Endodermal cell (in vitro differentiated cells): ENCODE measurements around the gene PPP1R1B. TPM values are rescaled to one million over a fixed set of nuclear protein-coding genes. Genes with fewer than 3 reads are reported as not detected.
A peak's percentile ranks its signal among the peaks of the same experiment; 100 is the strongest.

Source experiments
- DNase-seq: peaks from one replicate; pipeline ENCODE4 v3.0.0-alpha.2; 2017
- H3K27ac ChIP-seq: 2 replicates; pipeline ENCODE4 v1.5.1; 2013; ENCODE audit warnings: mild to moderate bottlenecking, low read depth, low read length, moderate library complexity
- H3K27me3 ChIP-seq: 2 replicates; pipeline ENCODE4 v1.6.1; 2013; ENCODE audit warnings: mild to moderate bottlenecking, low read length, moderate library complexity; ENCODE audit not compliant: insufficient read depth, control insufficient read depth, poor library complexity, severe bottlenecking
- H3K36me3 ChIP-seq: 2 replicates; pipeline ENCODE4 v1.7.0; 2013; ENCODE audit warnings: mild to moderate bottlenecking, low read length, moderate library complexity; ENCODE audit not compliant: control insufficient read depth, insufficient read depth
- H3K4me1 ChIP-seq: one replicate; pipeline ENCODE4 v1.7.0; 2013; ENCODE audit warnings: low read length; ENCODE audit not compliant: control insufficient read depth, insufficient read depth
- H3K4me3 ChIP-seq: 2 replicates; pipeline ENCODE4 v1.5.1; 2013; ENCODE audit warnings: mild to moderate bottlenecking, low read length, moderate library complexity
- H3K9ac ChIP-seq: 2 replicates; pipeline ENCODE4 v1.6.1; 2013; ENCODE audit warnings: mild to moderate bottlenecking, low read length, moderate library complexity; ENCODE audit not compliant: poor library complexity, severe bottlenecking; ENCODE audit errors: extremely low read depth
- H3K9me3 ChIP-seq: 2 replicates; pipeline ENCODE4 v1.6.1; 2013; ENCODE audit warnings: mild to moderate bottlenecking, low read length, moderate library complexity; ENCODE audit not compliant: control insufficient read depth
- H3K27ac Mint-ChIP-seq: 2 replicates; pipeline ENCODE4 v1.8.0; 2020; ENCODE audit warnings: mixed read lengths
- H3K27me3 Mint-ChIP-seq: 2 replicates; pipeline ENCODE4 v1.8.0; 2021; ENCODE audit warnings: mild to moderate bottlenecking, mixed read lengths; ENCODE audit not compliant: insufficient read depth
- H3K36me3 Mint-ChIP-seq: 2 replicates; pipeline ENCODE4 v1.8.0; 2020; ENCODE audit warnings: low read depth, mixed read lengths
- H3K4me1 Mint-ChIP-seq: 2 replicates; pipeline ENCODE4 v1.8.0; 2020; ENCODE audit warnings: mixed read lengths
- H3K4me3 Mint-ChIP-seq: 2 replicates; pipeline ENCODE4 v1.8.0; 2020; ENCODE audit warnings: mild to moderate bottlenecking, moderate library complexity, mixed read lengths
- H3K9me3 Mint-ChIP-seq: 2 replicates; pipeline ENCODE4 v1.8.0; 2020; ENCODE audit warnings: mild to moderate bottlenecking, mixed read lengths
- CTCF ChIP-seq: fragments of 200-600 bp; sonication (generic); conservative IDR thresholded peaks from 2 replicates; pipeline ENCODE4 v1.5.0; 2021; ENCODE audit warnings: antibody characterized with exemption, mild to moderate bottlenecking
- WGBS, 2 experiments: methylation state at CpG; one replicate each; pipeline versions ENCODE4 v1.1.5 to v1.1.7; 2013; ENCODE audit warnings: missing lambda C conversion rate in 2 of 2, mixed read lengths in 1 of 2; ENCODE audit not compliant: insufficient coverage in 1 of 2, insufficient read length in 1 of 2; 5-methylcytosine and 5-hydroxymethylcytosine counted together
- total RNA-seq, 2 donors: library from RNA; stranded (reverse); fragmentation: NEBNext Ultra II Directional in 1 of 2; extraction: Animal tissue kit (Norgen Biotek cat#: 25700) in 1 of 2; gene quantifications; 2 replicates in 1 of 2; 3 replicates in 1 of 2; pipeline ENCODE4 v1.2.1, GENCODE V29; 2021

Gene PPP1R1B
- total RNA-seq, 2 donors from 2014 or later, result 1.0 to 2.1 TPM

- peaks cover 34% of the 10 kb centered on the region for H3K4me1 Mint-ChIP-seq
Measured at GRCh38 chr17:39631403-39631802, 4.7 kb downstream of the PPP1R1B start.

GRCh38 chr17:39632153-39632941 is 5.6 kb downstream of the PPP1R1B start:
- peaks cover 35% of the 10 kb centered on the region for H3K4me1 Mint-ChIP-seq
- TF ChIP-seq CTCF, result no peak
- Histone ChIP-seq H3K36me3 (no peaks in the 10 kb centered on the region), H3K4me1 (peaks cover 10% of the 10 kb centered on the region), H3K27ac (no peak overlapping the region), H3K9ac (no peak overlapping the region), H3K4me3 (no peak overlapping the region), H3K9me3 (no peaks in the 10 kb centered on the region), H3K27me3 (peaks cover 12% of the 10 kb centered on the region)
- no peaks in the 10 kb centered on the region for H3K36me3 Mint-ChIP-seq
- 83 to 93% methylated on average over 7 to 13 of the region's 13 CpGs for WGBS, 2 experiments
- H3K27me3 Mint-ChIP-seq, result peaks cover 16% of the 10 kb centered on the region
- no peak overlapping the region for H3K4me3 Mint-ChIP-seq
- no peak overlapping the region for H3K27ac Mint-ChIP-seq
- DNase-seq, result peak; percentile 63
- H3K9me3 Mint-ChIP-seq, result no peaks in the 10 kb centered on the region

More at GRCh38 chr17:39631403-39631802, 4.7 kb downstream of the PPP1R1B start:
- Mint-ChIP-seq H3K4me3 (no peak overlapping the region), H3K9me3 (no peaks in the 10 kb centered on the region), H3K36me3 (no peaks in the 10 kb centered on the region), H3K27me3 (peaks cover 22% of the 10 kb centered on the region), H3K27ac (no peak overlapping the region)
- DNase-seq, result peak; percentile 86
- Histone ChIP-seq H3K27ac (no peak overlapping the region), H3K36me3 (no peaks in the 10 kb centered on the region), H3K9ac (no peak overlapping the region), H3K27me3 (peaks cover 21% of the 10 kb centered on the region), H3K4me1 (peaks cover 10% of the 10 kb centered on the region), H3K4me3 (no peak overlapping the region), H3K9me3 (no peaks in the 10 kb centered on the region)
- 25 to 41% methylated on average over 4 to 6 of the region's 6 CpGs for WGBS, 2 experiments
- TF ChIP-seq CTCF, result no peak

- Mint-ChIP-seq H3K4me3 (no peak overlapping the region), H3K27ac (no peak overlapping the region)
Measured at GRCh38 chr17:39633570-39634183, 6.9 kb downstream of the PPP1R1B start.

More at GRCh38 chr17:39633570-39634183, 6.9 kb downstream of the PPP1R1B start:
- TF ChIP-seq CTCF, result no peak
- peaks cover 6% of the 10 kb centered on the region for H3K27me3 Mint-ChIP-seq
- Histone ChIP-seq H3K9me3 (no peaks in the 10 kb centered on the region), H3K27ac (no peak overlapping the region), H3K9ac (no peak overlapping the region), H3K36me3 (no peaks in the 10 kb centered on the region), H3K4me1 (peaks cover 1% of the 10 kb centered on the region), H3K4me3 (no peak overlapping the region), H3K27me3 (no peaks in the 10 kb centered on the region)
- H3K9me3 Mint-ChIP-seq, result no peaks in the 10 kb centered on the region
- 88 to 95% methylated on average over 6 to 8 of the region's 8 CpGs for WGBS, 2 experiments
- DNase-seq, result no peak
- H3K36me3 Mint-ChIP-seq, result no peaks in the 10 kb centered on the region
- peaks cover 37% of the 10 kb centered on the region for H3K4me1 Mint-ChIP-seq
